Motor neuron (in vitro differentiated cells): ENCODE data around the gene LHCGR. TPM values are rescaled to one million over a fixed set of nuclear protein-coding genes. Genes with fewer than 3 reads are reported as not detected.
"Not testable (repeated sequence)": the region's sequence is repeated elsewhere in the genome, so short reads cannot be mapped to it uniquely, and the experiment has no call there.

Source experiments
- ATAC-seq, 8 experiments: fragments of 200-7000 bp; cut with Tn5 transposase; replicated peaks in 6 of 8; 2 replicates each; pipeline ENCODE4 v1.8.0; 2021; ENCODE audit warnings: mild to moderate bottlenecking in 8 of 8, moderate library complexity in 8 of 8
- H3K27ac ChIP-seq, 2 donors: fragments of 250-450 bp; sonication (Bioruptor Pico); 2 replicates each; pipeline ENCODE4 v1.9.0; 2021; ENCODE audit warnings: antibody characterized with exemption in 2 of 2, mild to moderate bottlenecking in 2 of 2, moderate library complexity in 1 of 2
- H3K4me1 ChIP-seq, 2 donors: fragments of 250-450 bp; sonication (Bioruptor Pico); replicated peaks in 1 of 2; 2 replicates each; pipeline ENCODE4 v1.6.1; 2021; ENCODE audit warnings: antibody characterized with exemption in 2 of 2, mild to moderate bottlenecking in 2 of 2, moderate library complexity in 1 of 2
- H3K4me3 ChIP-seq, 5 donors: fragments of 250-450 bp; sonication (Bioruptor Pico); 2 replicates each; pipeline ENCODE4 v1.9.0; 2021; ENCODE audit warnings: antibody characterized with exemption in 5 of 5, mild to moderate bottlenecking in 5 of 5, moderate library complexity in 4 of 5
- WGBS, 10 experiments: fragments of 450-650 bp; shearing (Covaris generic); methylation state at CpG; one replicate each; pipeline ENCODE4 v1.0.0; 2022; 5-methylcytosine and 5-hydroxymethylcytosine counted together
- in situ Hi-C, 9 experiments: fragments of 400-800 bp; cut with MboI; loops; one replicate each; pipeline ENCODE4 v1.15.0; 2021; ENCODE audit warnings: low sequenced_read_pairs in 9 of 9, low pct_unique_long_range_greater_than_20kb in 2 of 9; ENCODE audit not compliant: unreplicated experiment in 9 of 9
- total RNA-seq, 8 experiments: library from RNA; unstranded; fragments of 300-600 nt; gene quantifications; 2 replicates each; pipeline versions ENCODE4 v1.2.3 to v1.2.4, GENCODE V29; 2022

Gene LHCGR
- total RNA-seq, 8 experiments from 2014 or later = 0.27 to 2.8 (median 0.78) TPM; not detected in 1

DNA sequence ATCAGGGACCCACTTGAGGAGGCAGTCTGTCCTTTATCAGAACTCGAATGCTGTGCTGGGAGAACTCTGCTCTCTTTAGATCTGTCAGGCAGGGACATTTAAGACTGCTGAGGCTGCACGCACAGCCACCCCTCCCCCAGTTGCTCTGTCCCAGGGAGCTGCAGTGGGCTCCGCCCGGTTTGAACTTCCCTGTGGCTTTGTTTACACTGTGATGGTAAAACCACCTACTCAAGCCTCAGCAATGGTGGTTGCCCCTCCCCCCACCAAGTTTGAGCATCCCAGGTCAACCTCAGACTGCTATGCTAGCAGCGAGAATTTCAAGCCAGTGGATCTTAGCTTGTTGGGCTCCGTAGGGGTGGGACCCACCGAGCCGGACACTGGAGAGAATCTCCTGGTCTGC, 11.8 kb upstream of the LHCGR start:
- peak in 1 of 8 experiments; percentile 35 for ATAC-seq
- WGBS, 10 experiments = 0 to 58% (median 13%) methylated on average over 1 to 4 of the region's 8 CpGs; no CpG with 5 or more reads in 5 of the 10 experiments
- no peak overlapping the region for H3K4me3 ChIP-seq

DNA sequence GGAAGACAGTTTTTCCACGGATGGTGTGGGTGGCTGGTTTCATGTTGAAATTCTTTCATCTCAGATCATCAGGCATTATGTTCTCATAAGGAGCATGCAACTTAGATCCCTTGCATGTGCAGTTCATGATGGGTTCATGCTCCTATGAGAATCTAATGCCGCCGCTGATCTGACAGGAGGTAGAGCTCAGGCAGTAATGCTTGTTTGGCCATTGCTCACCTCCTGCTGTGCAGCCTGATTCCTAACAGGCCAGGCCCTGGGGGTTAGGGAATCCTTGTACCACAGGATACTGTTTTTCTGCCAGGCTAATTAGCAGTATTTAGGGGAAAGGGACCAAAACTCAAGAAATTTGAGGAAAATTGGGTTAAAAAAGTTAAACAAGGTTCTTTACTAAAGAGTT, 5.3 kb upstream of the LHCGR start:
- WGBS, 10 experiments = 0 to 100% (median 73%) methylated on average over 1 to 3 of the region's 3 CpGs; no CpG with 5 or more reads in 3 of the 10 experiments
- no peak for ATAC-seq
- H3K27ac ChIP-seq = no peak overlapping the region
- H3K4me3 ChIP-seq = no peak overlapping the region
- no peaks in the 10 kb centered on the region for H3K4me1 ChIP-seq
- in situ Hi-C loops = no loop called here

More for the DNA sequence above, 11.8 kb upstream of the LHCGR start:
- in situ Hi-C loops = no loop called here
- no peak overlapping the region for H3K27ac ChIP-seq
- H3K4me1 ChIP-seq = peaks cover 4 to 6% of the 10 kb centered on the region in 2 donors

DNA sequence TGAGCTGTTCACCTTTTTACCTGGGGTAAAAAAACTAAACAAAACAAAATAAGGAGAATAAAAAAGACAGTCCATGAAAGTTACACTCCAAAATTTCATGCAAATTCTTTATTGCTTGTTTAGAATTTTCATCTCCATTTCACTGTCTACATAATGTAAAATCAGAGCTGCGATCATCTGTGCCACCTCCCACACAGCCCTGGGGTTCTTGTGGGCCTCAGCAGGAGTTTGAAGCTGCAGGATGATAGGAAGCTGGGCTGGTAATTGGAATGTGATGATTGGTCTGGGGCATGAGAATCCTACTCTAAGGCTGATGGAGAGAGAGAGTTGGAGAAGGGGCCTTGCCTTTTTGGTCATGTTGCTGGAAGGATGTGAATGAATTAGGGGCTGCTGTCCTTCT, 4.2 kb upstream of the LHCGR start:
- peak in 1 of 8 experiments; percentile 49 for ATAC-seq
- Histone ChIP-seq H3K4me1 (peaks cover 4 to 5% of the 10 kb centered on the region in 2 donors), H3K4me3 (no peak overlapping the region), H3K27ac (no peak overlapping the region)
- in situ Hi-C loops = no loop called here
- 0 to 100% (median 70%) methylated on average over 1 of the region's 1 CpG; no CpG with 5 or more reads in 2 of the 10 experiments for WGBS, 10 experiments

DNA sequence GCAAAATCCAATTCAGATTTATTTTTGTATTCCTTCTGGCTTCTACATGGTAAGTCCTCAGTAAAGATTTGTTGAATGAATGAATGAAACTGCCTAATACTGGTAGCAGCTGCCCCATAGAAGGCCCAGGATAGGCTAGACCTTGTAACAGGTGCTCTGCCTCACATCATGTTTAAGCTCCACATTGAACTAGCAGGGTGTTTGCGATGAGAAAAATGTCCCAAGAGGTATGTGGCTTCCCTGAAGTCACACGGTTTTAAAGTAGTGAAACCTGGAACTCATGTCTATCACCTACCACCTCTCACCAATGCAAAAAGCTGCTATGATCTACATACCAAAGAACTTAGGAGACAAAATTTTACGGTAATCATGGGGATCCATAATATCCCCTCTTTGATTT, 765 bp upstream of the LHCGR start:
- in situ Hi-C loops = no loop called here

DNA sequence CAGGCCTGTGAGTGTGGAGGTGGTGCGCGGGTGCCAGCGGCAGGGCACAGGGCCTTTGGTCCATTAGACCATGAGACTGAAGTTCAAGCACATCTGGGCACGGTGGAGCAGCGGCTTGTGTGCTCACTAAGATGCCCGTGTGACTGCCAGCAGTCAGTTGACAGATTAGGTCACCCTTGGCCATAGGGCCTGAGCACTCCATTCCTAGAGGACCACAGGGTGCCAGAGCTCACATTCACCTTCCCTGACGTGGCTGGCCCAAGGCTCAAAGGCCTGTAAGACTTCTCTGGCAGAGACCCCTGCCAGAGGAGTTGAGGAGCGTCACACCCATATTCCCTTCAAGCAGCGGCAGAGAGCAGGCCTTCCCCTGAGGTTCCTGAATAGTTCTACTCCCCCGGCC, 650 bp downstream of the LHCGR start:
- Histone ChIP-seq H3K4me3 (no peak overlapping the region), H3K4me1 (peaks cover 17 to 18% of the 10 kb centered on the region in 2 donors), H3K27ac (no peak overlapping the region)
- WGBS, 10 experiments = 40% methylated on average over 1 of the region's 10 CpGs; no CpG with 5 or more reads in 9 of the 10 experiments
- in situ Hi-C loops = no loop called here
- ATAC-seq = peak in 2 of 8 experiments; percentile 21 to 31

More for the DNA sequence above, 765 bp upstream of the LHCGR start:
- Histone ChIP-seq H3K27ac (no peak overlapping the region), H3K4me3 (no peak overlapping the region), H3K4me1 (peaks cover 17 to 18% of the 10 kb centered on the region in 2 donors)
- WGBS, 10 experiments = 0 to 94% (median 38%) methylated on average over 1 to 3 of the region's 3 CpGs; no CpG with 5 or more reads in 4 of the 10 experiments
- ATAC-seq = no peak

DNA sequence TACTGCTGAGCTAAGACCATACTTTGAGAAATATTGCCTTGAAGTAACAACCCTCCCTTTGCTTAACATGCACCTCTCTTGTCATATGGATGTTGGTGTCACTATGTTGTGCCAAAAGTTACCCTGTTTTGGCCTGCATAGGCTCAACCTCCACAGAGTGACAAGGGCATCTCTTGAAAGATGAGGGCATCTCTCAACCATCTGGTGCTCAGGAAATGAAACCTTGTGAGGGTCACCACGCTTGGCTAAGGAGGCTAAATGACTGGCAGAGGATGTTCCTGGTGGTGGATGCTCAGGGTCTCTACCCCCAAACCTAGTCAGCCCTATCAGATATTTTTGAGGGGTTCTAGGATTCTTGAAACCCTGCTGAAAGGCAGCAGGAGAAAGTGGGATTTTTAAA, 2.3 kb downstream of the LHCGR start:
- in situ Hi-C loops = no loop called here
- no peak overlapping the region for H3K4me3 ChIP-seq
- no peak overlapping the region for H3K27ac ChIP-seq
- H3K4me1 ChIP-seq = peaks cover 17 to 18% of the 10 kb centered on the region in 2 donors
- WGBS, 10 experiments = 20 to 100% (median 93%) methylated on average over 1 of the region's 1 CpG; no CpG with 5 or more reads in 6 of the 10 experiments
- ATAC-seq = no peak

DNA sequence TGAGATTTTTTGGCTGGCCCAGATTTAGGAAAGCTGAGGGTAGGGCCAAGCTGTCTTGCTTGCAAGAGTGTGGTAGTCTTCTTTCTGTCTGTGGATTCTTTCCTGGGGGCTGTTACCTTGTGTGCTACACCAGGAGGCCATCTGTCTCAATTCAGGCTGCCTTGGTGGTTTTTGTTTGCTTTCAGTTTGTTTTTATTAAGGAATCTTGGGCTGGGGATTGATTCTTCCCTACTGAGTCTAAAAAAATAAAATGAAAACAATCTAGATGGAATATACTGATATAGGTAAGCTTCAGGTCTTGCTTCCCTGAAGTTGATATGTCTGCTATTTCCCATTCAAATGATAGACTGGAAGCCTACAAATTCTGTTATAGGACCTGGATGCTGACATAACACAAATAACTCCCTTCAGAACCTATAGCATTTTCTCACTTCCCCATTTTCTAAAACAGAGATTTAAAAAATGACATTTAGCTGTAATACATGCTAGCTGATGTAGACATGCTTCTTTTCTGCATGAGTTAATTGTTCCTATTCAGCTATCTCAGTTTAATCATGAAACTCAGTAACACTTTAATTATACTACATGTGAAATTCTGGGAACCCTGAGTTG, 5.3 kb downstream of the LHCGR start:
- no peak for ATAC-seq
- no peak overlapping the region for H3K27ac ChIP-seq
- peaks cover 14 to 17% of the 10 kb centered on the region in 2 donors for H3K4me1 ChIP-seq
- no peak overlapping the region for H3K4me3 ChIP-seq
- in situ Hi-C loops = no loop called here

DNA sequence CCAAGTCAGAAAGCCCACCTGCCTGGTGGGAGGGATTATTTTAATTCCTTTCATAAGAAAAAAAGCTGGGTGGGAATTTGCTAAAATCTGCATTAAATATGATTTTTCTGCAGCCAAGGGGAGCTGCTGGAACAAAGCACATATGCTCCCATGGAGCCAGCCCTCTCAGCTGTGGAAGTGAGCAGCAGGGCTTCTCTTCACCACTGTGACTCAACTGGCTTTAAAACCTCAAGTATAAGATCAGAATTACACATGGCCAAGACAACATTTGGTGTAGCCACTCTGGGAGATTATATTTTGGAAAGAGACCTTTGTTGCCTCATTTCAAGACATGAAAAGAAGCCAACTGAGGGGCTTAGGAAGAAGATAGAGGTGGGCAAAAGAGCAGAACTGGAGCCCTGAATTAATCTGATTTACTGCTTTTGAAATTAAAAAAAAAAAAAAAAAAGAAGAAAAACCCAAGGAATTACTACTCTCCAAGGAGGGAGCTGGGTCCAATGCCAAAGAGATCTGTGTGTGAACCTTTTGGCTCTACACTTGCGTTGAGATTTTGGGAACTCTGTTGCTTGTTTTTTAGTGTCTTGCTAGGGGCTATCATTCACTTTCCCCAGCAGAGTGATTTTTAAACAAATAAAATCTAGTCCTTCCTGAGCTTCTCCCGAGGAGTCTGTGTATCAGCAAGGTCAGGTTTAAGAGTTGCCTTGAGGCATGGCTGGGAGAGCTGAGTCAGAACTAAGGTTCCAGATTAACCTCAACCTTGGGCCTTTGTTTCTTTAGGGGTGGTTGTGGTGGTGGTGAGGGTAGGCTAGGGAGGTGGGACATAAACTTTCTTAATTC, 6.0 kb downstream of the LHCGR start:
- no peak for ATAC-seq
- WGBS, 10 experiments = 0 to 100% (median 53%) methylated on average over 1 to 2 of the region's 2 CpGs; no CpG with 5 or more reads in 2 of the 10 experiments

DNA sequence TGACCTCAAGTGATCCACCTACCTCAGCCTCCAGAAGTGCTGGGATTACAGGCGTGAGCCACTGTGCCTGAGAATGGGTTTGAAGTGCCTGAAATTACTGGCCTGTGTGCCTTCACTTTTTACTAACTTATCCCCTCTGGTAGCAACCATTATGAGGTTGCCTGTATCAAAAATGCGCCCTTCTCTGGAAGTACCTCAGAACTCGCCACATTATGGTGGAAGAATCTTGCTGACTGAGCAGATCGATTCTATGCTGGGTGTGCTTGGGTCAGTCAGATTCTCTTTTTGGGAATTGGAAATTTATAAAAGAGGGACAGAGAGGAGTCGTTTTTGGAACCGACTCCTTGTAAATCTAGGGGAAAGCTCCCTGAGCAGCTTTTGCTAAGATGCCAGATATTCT, 8.2 kb downstream of the LHCGR start:
- WGBS, 10 experiments = 40 to 100% (median 82%) methylated on average over 1 to 5 of the region's 6 CpGs; no CpG with 5 or more reads in 2 of the 10 experiments
- ATAC-seq = no peak
- H3K4me3 ChIP-seq = no peak overlapping the region
- in situ Hi-C loops = loop anchor here in 1 of 9 experiments (25.0 kb wide), 1 partner anchor 135 kb away; the partner anchor contains the start of gene GTF2A1L
- no peaks in the 10 kb centered on the region for H3K4me1 ChIP-seq
- no peak overlapping the region for H3K27ac ChIP-seq

More for the DNA sequence above, 6.0 kb downstream of the LHCGR start:
- H3K4me1 ChIP-seq = peaks cover 12% of the 10 kb centered on the region in 2 donors
- H3K4me3 ChIP-seq = no peak overlapping the region
- in situ Hi-C loops = loop anchor here in 1 of 9 experiments (25.0 kb wide), 1 partner anchor 137 kb away; the partner anchor contains the start of gene GTF2A1L
- H3K27ac ChIP-seq = no peak overlapping the region

DNA sequence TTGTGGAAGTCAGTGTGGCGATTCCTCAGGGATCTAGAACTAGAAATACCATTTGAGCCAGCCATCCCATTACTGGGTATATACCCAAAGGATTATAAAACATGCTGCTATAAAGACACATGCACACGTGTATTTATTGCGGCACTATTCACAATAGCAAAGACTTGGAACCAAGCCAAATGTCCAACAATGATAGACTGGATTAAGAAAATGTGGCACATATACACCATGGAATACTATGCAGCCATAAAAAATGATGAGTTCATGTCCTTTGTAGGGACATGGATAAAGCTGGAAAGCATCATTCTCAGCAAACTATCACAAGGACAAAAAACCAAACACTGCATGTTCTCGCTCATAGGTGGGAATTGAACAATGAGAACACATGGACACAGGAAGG, 16.3 kb downstream of the LHCGR start:
- in situ Hi-C loops = loop anchor here in 1 of 9 experiments (25.0 kb wide), 1 partner anchor 127 kb away; the partner anchor contains the start of gene GTF2A1L
- not testable (repeated sequence) for ATAC-seq, H3K27ac ChIP-seq, H3K4me3 ChIP-seq
- 100% methylated on average over 1 of the region's 4 CpGs; no CpG with 5 or more reads in 9 of the 10 experiments for whole genome bisulfite sequencing, 10 experiments
- H3K4me1 ChIP-seq = peaks cover 5 to 13% of the 10 kb centered on the region in 2 donors

DNA sequence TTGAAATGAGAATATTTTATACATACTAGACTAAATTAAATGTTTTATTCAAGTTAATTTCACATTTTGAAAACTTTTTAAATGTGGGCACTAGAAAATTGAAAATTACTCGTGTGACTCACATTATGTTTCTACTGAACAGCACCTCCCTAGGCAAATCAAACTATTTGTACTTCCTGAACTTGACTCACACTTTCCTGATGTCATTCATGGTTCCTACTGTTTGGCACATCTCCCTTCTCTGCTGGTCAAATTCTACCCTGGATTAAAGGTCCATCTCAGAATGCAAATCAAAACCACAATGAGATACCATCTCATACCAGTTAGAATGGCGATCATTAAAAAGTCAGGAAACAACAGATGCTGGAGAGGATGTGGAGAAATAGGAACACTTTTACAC, 16.7 kb downstream of the LHCGR start:
- in situ Hi-C loops = loop anchor here in 1 of 9 experiments (25.0 kb wide), 1 partner anchor 127 kb away; the partner anchor contains the start of gene GTF2A1L
- Histone ChIP-seq H3K4me3 (no peak overlapping the region), H3K4me1 (peaks cover 9 to 18% of the 10 kb centered on the region in 2 donors), H3K27ac (no peak overlapping the region)
- 0 to 91% (median 37%) methylated on average over 1 to 2 of the region's 2 CpGs; no CpG with 5 or more reads in 4 of the 10 experiments for WGBS, 10 experiments
- peak in 2 of 8 experiments; percentile 73 to 89 for ATAC-seq

DNA sequence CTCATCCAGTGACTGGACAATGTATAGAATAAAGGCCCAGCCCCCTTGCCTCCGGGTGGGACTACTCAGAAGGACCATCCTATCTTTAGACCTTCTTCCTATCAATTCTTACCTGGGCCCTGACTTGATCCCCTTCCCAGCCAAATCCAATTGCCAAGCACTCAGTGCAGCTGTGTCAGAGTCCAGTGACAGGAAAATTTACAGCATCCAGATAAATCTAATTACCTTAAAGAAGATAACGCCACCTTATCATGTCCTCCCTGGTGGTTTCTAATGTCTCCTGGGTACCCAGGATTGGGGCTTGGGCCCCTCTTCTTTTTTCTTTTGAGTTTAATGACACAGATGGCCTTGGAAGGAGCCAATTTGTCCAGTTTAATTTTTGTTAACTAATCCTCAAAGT, 19.3 kb downstream of the LHCGR start:
- Histone ChIP-seq H3K27ac (no peak overlapping the region), H3K4me1 (peaks cover 23 to 43% of the 10 kb centered on the region in 2 donors), H3K4me3 (no peak overlapping the region)
- in situ Hi-C loops = loop anchor here in 1 of 9 experiments (25.0 kb wide), 1 partner anchor 124 kb away; the partner anchor contains the start of gene GTF2A1L
- WGBS, 10 experiments = 20 to 100% (median 84%) methylated on average over 1 to 2 of the region's 2 CpGs; no CpG with 5 or more reads in 2 of the 10 experiments
- no peak for ATAC-seq
